Parietal lobe (tissue), 1 donor: Measurements from ENCODE around the gene PSAT1. TPM values are rescaled to one million over a fixed set of nuclear protein-coding genes. Genes with fewer than 3 reads are reported as not detected.

Source experiments
- total RNA-seq: library from RNA; depleted of rRNA; stranded (reverse); fragments of >200 nt; gene quantifications from one replicate; pipeline ENCODE4 v1.2.3, GENCODE V29; 2014

PSAT1 gene
- 27.5 TPM for total RNA-seq

DNA sequence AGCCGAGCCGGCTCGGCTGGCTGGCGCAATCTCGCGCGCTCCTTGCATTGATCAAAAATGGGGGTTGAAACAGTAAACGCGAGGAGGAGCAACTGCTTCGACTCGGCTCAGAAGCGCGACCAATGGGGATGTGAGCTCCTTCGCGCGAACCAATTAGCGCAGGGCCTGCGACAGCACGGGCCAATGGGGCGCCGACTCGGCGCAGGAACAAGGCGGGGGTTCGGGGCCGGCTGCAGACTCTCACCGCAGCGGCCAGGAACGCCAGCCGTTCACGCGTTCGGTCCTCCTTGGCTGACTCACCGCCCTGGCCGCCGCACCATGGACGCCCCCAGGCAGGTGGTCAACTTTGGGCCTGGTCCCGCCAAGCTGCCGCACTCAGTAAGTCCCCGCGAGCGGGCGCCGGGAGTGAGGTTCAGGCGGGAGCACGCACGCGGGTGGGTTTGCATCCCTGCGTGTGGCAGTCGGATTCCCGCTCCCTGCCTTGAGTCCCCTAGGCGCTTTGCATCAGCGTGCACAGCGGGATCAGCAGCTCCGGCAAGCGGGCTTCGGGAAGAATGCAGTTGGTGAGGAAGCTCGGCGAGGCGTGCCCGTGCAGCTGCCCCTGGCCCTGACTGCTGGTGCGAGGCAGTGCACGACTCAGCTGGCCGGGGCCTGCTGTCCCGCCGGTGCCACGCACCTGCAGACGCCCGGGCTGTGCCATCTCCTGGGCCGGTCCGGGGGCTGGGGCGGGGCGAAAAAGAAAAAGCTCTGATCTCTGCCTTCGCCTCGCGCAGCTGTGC, at the start of gene PSAT1:
TSS of gene PSAT1 (plus strand) at position 233 of the 779 bp plus-strand sequence. CDS start at position 319, 86 bp downstream.

Other genes starting within 250 kb of the PSAT1 start
- 82.6 TPM for gene CEP78, start 61.0 kb upstream of the PSAT1 start, total RNA-seq